Esophagus squamous epithelium (tissue), 5 donors: ENCODE measurements around the gene EIF3K. TPM values are rescaled to one million over a fixed set of nuclear protein-coding genes. Genes with fewer than 3 reads are reported as not detected.

Experiments used
- DNase-seq: peaks from one replicate; lab custom pipeline; 2025; lab: John Stamatoyannopoulos, UW
- H3K27ac ChIP-seq, 4 donors: fragments of 200-600 bp; sonication (generic); one replicate each; pipeline ENCODE4 v1.5.1; 2016 to 2019; ENCODE audit warnings: mild to moderate bottlenecking in 1 of 4
- H3K27me3 ChIP-seq, 4 donors: fragments of 200-600 bp; sonication (generic); 1 replicate in 3 of 4; 2 replicates in 1 of 4; pipeline versions ENCODE4 v1.5.1 to v1.6.0; 2017 to 2021; ENCODE audit warnings: antibody characterized with exemption in 1 of 4
- H3K36me3 ChIP-seq, 3 donors: fragments of 200-600 bp; sonication (generic); one replicate each; pipeline ENCODE4 v1.5.1; 2016 to 2019
- H3K4me1 ChIP-seq, 3 donors: fragments of 200-600 bp; sonication (generic); one replicate each; pipeline ENCODE4 v1.5.1; 2017 to 2019
- H3K4me3 ChIP-seq, 4 donors: fragments of 200-600 bp; sonication (generic); 1 replicate in 3 of 4; 2 replicates in 1 of 4; pipeline ENCODE4 v1.5.1; 2016 to 2019; ENCODE audit warnings: mild to moderate bottlenecking in 2 of 4, moderate library complexity in 1 of 4
- H3K9me3 ChIP-seq, 3 donors: fragments of 200-600 bp; sonication (generic); one replicate each; pipeline ENCODE4 v1.5.1; 2016 to 2019
- POLR2A ChIP-seq, 4 donors: fragments of 450-650 bp; IDR thresholded peaks; one replicate each; pipeline ENCODE4 v1.6.1; 2017; ENCODE audit warnings: antibody characterized with exemption in 4 of 4, mild to moderate bottlenecking in 4 of 4, moderate library complexity in 3 of 4
- WGBS, 2 donors: methylation state at CpG; one replicate each; pipeline ENCODE4 v1.1.5; 2018; 5-methylcytosine and 5-hydroxymethylcytosine counted together
- intact Hi-C: fragments of 100-400 bp; cut with DNase I; formaldehyde crosslinking; loops from one replicate; pipeline ENCODE4 v1.15.0; 2022
- total RNA-seq, 4 donors: library from RNA; depleted of rRNA; stranded (reverse); fragments of >200 nt; gene quantifications; one replicate each; pipeline ENCODE4 v1.1.0, GENCODE V29; 2016
- TF ChIP-seq, protein P1 (sequence below), 6 experiments: fragments of 450-650 bp in 4 of 6; fragments of 200-600 bp in 2 of 6; sonication (generic) in 2 of 6; IDR thresholded peaks; one replicate each; pipeline ENCODE4 v1.5.1; 2016 to 2019; ENCODE audit warnings: antibody characterized with exemption in 6 of 6, mild to moderate bottlenecking in 4 of 6, moderate library complexity in 4 of 6
- donor health status: DM: yes; HTN: yes; CAD: no.

The EIF3K gene
- total RNA-seq, 4 donors from 2014 or later, result 437 to 578 (median 516) TPM

DNA sequence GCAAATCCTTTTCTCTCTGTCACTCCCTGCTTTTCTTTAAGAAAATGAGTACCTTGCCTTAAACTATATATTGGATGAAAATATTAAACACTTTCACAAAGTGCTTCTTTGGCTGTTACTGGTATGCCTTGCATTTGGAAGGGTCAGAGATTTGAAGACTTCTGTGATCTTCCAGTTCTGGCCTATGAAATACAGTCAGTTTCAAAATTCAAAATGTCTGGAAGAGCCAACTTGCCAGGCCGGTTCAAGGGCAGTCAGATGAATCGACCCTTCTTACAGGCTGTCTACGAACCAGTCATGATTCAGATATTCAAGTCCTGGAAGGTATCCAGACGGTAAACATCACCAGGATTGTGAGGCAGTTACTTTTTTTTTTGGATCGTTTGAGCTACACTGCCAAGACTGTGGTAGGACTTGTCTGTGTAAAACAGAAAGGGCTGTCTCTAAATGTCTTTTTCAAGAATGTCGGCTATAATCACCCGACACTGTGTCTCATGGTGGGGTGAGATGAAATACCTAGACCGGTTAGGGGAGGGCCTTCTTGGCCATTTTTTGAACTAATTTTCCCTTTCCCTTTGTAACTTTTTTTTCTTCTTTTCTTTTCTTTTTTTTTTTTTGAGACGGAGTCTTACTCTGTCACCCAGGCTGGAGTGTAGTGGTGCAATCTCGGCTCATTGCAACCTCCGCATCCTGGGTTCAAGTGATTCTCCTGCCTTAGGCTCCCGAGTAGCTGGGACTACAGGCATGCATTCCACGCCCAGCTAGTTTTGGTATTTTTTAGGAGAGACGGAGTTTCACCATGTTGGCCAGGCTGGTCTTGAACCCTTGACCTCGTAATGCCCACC lies 39.7 kb downstream of the EIF3K start:
- Histone ChIP-seq H3K4me3 (peak overlapping the region in 3 of 4 donors; percentile 0 to 39 (median 18)), H3K4me1 (peaks cover 80 to 100% (median 92%) of the 10 kb centered on the region in 3 donors), H3K9me3 (no peaks in the 10 kb centered on the region), H3K27me3 (no peaks in the 10 kb centered on the region), H3K36me3 (peaks cover 0 to 44% (median 1%) of the 10 kb centered on the region in 3 donors), H3K27ac (peak overlapping the region; percentile 97 to 100 (median 98))
- intact Hi-C loops, result no loop called here
- peak in 1 of 4 donors; percentile 5 for TF ChIP-seq POLR2A (IDR thresholded peaks at IDR 0.05)
- TF ChIP-seq, protein P1, sequence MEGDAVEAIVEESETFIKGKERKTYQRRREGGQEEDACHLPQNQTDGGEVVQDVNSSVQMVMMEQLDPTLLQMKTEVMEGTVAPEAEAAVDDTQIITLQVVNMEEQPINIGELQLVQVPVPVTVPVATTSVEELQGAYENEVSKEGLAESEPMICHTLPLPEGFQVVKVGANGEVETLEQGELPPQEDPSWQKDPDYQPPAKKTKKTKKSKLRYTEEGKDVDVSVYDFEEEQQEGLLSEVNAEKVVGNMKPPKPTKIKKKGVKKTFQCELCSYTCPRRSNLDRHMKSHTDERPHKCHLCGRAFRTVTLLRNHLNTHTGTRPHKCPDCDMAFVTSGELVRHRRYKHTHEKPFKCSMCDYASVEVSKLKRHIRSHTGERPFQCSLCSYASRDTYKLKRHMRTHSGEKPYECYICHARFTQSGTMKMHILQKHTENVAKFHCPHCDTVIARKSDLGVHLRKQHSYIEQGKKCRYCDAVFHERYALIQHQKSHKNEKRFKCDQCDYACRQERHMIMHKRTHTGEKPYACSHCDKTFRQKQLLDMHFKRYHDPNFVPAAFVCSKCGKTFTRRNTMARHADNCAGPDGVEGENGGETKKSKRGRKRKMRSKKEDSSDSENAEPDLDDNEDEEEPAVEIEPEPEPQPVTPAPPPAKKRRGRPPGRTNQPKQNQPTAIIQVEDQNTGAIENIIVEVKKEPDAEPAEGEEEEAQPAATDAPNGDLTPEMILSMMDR (IDR thresholded peaks at IDR 0.05), result no peak
- 15 to 25% methylated on average over 8 to 14 of the region's 15 CpGs for WGBS, 2 donors
- DNase-seq, result no peak

DNA sequence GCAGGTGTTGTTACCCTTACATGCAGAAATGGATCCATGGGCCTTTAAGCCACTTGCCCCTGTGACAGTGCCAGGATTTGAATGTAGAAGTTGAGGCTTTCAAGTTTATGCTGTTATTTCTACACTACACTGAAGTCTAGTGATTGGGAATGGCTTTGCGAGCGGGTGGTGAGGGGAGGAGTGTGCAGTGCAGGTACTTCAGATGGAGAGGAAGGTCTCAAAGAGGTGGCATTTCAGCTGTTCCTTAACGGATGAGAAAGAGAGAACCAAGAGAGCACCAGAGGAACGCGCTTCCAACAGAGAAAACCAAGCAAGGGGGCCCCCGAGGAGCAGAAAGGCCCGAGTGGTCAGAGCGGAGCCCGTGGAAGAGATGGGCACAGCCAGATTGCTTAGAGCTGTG lies 41.7 kb downstream of the EIF3K start:
- intact Hi-C loops, result no loop called here
- 80 to 86% methylated on average over 8 to 9 of the region's 9 CpGs for WGBS, 2 donors
- peaks cover 89 to 100% (median 92%) of the 10 kb centered on the region in 3 donors for H3K4me1 ChIP-seq
- H3K27me3 ChIP-seq, result no peaks in the 10 kb centered on the region
- TF ChIP-seq, protein P1 (IDR thresholded peaks at IDR 0.05), result no peak
- no peak for TF ChIP-seq POLR2A (IDR thresholded peaks at IDR 0.05)
- H3K36me3 ChIP-seq, result peaks cover 0 to 27% (median 4%) of the 10 kb centered on the region in 3 donors
- no peaks in the 10 kb centered on the region for H3K9me3 ChIP-seq
- no peak overlapping the region for H3K4me3 ChIP-seq
- DNase-seq, result no peak
- peak overlapping the region; percentile 97 to 100 (median 98) for H3K27ac ChIP-seq

DNA sequence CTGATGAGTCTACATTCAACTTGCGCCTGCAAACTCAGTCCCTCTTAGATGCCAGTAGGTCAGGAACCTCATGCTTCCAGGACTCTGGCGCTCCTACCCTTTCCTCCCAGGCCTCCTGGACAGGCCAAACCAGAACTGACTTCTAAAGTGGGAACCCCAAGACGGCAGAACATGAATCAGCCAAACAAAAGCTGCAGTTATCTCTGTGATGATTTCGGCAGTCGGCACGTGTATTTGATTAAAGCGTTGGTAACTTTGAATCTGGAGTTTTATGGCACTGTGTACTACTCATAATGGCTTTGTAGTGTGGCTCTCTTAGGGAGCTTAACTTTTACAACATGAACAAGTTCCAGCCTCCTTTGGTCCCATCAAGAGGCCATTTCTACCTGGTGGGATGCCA lies 42.1 kb downstream of the EIF3K start:
- Histone ChIP-seq H3K27me3 (no peaks in the 10 kb centered on the region), H3K9me3 (no peaks in the 10 kb centered on the region), H3K27ac (peak overlapping the region; percentile 97 to 100 (median 98)), H3K4me3 (no peak overlapping the region), H3K4me1 (peaks cover 92 to 100% (median 93%) of the 10 kb centered on the region in 3 donors), H3K36me3 (peaks cover 0 to 26% (median 4%) of the 10 kb centered on the region in 3 donors)
- TF ChIP-seq POLR2A (IDR thresholded peaks at IDR 0.05), result no peak
- TF ChIP-seq, protein P1 (IDR thresholded peaks at IDR 0.05), result no peak
- WGBS, 2 donors, result 52 to 61% methylated on average over 6 to 7 of the region's 7 CpGs
- intact Hi-C loops, result no loop called here
- no peak for DNase-seq

DNA sequence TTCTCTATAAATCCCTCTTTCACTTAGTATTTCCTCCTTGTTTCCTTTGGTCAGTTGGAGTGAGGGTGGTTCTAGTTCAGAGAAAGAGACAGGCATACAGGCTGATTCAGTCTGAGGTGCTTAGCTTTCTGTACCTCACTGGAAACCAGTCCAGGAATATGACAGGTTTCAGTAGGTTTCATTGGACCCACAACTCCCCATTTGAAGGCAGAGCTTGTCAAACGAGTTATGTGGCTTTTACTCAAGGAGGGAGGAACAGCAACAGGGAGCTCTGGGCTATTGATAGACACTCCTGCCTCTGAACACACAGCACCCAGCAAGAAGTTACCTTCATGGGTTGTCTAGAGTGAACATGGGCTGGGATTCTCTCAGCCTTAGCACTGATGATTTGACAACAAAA lies 43.0 kb downstream of the EIF3K start:
- DNase-seq, result no peak
- H3K4me3 ChIP-seq, result peak overlapping the region in 1 of 4 donors; percentile 4
- TF ChIP-seq POLR2A (IDR thresholded peaks at IDR 0.05), result peak in 1 of 4 donors; percentile 48
- TF ChIP-seq, protein P1 (IDR thresholded peaks at IDR 0.05), result no peak
- peak overlapping the region; percentile 97 to 100 (median 98) for H3K27ac ChIP-seq
- peaks cover 92 to 100% (median 94%) of the 10 kb centered on the region in 3 donors for H3K4me1 ChIP-seq
- H3K9me3 ChIP-seq, result no peaks in the 10 kb centered on the region
- no peaks in the 10 kb centered on the region for H3K27me3 ChIP-seq
- peaks cover 0 to 17% (median 4%) of the 10 kb centered on the region in 3 donors for H3K36me3 ChIP-seq
- 0% methylated on average over 1 of the region's 1 CpG; no CpG with 5 or more reads in 1 of the 2 donors for WGBS, 2 donors
- intact Hi-C loops, result no loop called here
